NCI-H1436 (cell line): ENCODE results near the gene TPGS2.
A peak's percentile ranks its signal among the peaks of the same experiment; 100 is the strongest.
"Not testable (repeated sequence)": the region's sequence is repeated elsewhere in the genome, so short reads cannot be mapped to it uniquely, and the experiment has no call there.

Experiments
- DNase-seq: peaks from one replicate; lab custom pipeline; 2025; lab: John Stamatoyannopoulos, UW

TPGS2 gene, protein sequence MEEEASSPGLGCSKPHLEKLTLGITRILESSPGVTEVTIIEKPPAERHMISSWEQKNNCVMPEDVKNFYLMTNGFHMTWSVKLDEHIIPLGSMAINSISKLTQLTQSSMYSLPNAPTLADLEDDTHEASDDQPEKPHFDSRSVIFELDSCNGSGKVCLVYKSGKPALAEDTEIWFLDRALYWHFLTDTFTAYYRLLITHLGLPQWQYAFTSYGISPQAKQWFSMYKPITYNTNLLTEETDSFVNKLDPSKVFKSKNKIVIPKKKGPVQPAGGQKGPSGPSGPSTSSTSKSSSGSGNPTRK

DNA sequence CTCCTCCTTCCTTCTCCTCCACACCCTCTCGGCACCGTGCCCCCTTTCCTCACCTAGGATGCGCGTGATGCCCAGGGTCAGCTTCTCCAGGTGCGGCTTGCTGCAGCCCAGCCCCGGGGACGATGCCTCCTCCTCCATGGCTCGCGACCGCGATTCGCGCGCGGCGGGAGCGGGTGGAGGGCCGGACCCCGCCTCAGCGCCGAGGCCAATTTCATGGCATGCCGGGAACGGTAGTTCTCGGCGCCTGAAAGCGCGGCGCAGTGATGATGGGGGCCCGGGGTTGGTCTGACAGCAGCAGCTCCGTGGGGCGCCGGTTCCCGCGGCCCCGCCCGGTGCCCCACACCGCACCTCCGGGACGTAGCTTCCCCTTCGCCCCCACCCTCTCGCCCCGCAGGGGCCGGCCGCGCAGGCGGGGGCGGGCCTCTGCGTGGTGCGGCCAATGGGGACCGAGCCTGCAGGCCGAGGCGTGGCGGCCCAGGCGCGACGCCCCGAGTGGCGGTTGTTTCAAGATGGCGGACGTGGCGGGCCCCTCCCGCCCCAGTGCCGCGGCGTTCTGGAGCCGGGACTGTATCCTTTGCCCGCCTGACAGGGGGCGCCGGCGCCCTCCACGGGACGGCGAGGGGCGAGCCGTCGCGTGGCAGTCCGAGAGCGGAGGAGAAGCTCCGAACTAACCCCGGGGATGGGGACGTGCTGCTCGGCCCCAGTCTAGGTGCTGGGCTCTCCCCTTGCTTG is at the start of gene TPGS2, which contains the start of gene KIAA1328:
TPGS2 (minus strand) TSS at position 373 of the 732 bp plus-strand sequence; CDS start at position 138, 235 bp downstream.
KIAA1328 (plus strand) TSS at position 498 of the 732 bp plus-strand sequence; CDS start at position 510, 12 bp downstream.
- peak; percentile 90 for DNase-seq

DNA sequence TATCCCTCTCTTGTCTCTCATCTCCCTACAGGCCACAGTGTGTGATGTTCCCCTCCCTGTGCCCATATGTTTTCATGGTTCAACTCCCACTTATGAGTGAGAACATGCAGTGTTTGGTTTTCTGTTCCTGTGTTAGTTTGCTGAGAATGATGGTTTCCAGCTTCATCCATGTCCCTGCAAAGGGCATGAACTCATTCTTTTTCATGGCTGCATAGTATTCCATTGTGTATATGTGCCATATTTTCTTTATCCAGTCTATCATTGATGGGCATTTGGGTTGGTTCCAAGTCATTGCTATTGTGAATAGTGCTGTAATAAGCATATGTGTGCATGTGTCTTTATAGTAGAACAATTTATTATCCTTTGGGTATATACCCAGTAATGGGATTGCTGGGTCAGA is 45.0 kb upstream of the TPGS2 start:
- not testable (repeated sequence) for DNase-seq

DNA sequence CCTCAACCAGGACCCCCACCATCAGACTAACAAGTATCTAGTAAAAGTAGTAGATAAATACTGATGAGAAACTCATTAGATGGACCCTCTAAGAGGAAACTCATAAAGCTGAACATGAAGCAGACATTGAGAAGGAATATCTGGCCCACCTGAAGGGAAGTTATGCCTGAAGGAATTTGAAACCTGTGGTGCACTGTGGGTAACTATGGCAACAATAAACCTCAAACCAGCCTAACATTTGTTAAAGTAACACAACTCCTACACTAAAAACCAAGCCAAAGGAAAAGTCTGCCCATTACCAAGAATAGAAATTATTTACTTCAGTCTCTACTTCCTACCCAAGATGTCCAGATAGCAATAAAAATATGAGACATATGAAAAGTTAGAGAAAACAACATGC is 43.5 kb upstream of the TPGS2 start:
- no peak for DNase-seq

DNA sequence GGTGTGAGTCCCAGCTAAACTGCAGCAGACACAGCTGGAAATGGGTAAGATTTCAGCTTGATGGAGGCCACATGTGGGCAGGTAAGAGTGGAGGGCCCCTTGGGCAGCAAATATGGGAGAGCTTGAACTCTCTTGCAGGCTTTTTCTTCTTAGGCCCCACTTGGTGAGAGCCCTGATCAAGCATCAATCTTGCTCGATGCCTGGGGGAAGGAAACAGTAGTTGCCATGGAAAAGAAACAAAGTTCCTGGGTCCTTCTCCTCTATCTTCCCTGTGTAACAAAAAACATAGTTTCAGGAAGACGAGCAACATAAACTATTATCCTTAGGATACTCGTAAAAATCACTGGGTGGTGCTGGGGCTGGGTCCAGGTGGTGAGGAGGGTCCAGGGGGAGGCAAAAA is 43.0 kb upstream of the TPGS2 start:
- DNase-seq: no peak

DNA sequence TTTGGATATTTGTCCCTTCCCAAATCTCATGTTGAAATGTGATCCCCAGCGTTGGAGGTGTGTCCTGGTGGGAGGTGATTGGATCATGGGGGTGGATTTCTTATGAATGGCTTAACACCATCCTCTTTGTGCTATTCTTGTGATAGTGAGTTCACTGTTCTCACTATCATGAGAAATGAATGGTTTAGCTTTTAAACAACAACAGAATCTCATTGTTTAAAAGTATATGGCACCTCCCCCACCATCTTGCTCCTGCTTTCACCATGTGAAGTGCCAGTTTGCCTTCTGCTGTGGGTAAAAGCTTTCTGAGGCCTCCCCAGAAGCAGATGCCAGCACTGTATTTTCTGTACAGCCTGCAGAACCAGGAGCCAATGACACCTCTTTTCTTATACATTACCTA is 38.3 kb upstream of the TPGS2 start:
- DNase-seq: no peak

DNA sequence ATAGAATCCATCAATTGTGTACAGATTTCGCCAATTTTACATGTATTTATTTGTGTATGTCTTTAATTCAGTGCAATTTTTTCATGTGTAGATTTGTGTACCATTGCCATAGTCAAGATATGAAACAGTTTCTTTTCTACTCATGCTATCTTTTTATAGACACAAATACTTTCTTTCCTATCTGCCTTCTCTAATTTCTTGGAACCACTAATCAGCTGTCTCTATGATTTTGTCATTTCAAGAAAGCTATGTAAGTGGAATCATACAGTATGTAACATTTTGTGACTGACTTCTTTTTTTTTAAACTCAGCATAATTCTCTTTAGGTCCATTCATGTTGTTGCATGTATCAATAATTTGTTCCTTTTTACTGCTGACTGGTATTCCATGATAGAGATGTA is 33.4 kb upstream of the TPGS2 start:
- no peak for DNase-seq

DNA sequence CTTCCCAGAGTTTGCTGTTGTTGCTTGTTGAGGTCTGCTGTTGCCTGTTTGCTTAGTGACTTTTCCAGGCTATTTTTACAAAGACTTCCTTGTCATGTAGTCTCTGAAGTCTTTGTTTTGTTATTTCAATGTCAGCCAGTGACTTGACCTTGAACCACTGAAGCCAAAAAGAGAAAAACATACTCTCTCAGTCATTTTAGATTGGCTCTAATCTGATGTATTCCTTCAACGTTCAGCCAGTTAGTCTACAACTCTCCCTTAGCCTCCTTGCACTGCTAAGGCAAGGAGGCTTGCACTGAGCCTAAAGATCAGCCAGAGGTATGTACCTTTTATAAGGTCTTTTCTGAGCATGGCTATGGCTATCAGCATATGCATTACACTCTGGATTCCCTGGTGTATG is 28.0 kb upstream of the TPGS2 start:
- DNase-seq: no peak

DNA sequence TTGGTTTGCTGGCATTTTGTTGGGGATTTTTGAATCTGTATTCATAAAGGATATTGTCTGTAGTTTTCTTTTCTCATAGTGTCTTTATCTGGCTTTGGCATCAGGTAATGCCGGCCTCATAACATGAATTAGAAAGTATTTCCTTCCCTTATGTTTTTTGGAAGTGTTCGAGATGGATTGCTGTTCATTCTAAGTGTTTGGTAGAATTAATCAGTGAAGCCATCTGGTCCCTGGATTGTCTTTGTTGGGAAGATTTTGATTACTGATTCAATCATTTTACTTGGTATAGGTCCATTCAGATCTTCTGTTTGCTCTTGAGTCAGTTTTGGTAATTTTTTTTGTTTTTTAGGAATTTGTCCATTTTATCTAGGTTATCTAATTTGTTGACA is 22.4 kb upstream of the TPGS2 start:
- DNase-seq: no peak

DNA sequence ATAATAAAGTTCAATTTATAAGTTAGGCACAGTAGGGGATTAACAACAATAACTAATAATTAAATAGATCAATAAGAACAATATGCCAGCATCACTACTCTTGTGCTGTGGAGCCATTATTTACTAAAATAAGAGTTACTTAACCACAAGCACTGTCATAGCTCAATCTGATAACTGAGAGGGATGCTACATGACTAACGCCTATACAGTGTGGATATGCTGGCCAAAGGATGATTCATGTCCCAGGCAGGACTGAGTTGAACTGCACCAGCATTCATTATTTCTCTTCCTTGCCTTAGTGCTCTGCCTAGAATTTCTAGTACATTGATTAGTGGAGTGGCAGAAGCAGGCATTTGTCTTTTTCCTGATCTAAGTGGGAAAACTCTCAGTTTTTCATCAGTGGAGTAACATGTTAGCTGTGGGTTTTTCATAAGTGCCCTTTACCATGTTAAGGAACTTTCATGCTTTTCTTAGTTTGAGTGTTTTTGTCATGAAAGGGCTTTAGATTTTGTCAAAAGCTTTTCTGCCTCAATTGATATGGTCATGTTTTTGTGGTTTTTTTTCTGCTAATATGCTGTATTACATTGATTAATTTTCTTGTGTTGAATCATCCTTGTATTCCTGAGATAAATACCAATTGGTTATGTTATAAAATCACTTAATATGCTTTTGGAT is 21.9 kb upstream of the TPGS2 start:
- DNase-seq: no peak

DNA sequence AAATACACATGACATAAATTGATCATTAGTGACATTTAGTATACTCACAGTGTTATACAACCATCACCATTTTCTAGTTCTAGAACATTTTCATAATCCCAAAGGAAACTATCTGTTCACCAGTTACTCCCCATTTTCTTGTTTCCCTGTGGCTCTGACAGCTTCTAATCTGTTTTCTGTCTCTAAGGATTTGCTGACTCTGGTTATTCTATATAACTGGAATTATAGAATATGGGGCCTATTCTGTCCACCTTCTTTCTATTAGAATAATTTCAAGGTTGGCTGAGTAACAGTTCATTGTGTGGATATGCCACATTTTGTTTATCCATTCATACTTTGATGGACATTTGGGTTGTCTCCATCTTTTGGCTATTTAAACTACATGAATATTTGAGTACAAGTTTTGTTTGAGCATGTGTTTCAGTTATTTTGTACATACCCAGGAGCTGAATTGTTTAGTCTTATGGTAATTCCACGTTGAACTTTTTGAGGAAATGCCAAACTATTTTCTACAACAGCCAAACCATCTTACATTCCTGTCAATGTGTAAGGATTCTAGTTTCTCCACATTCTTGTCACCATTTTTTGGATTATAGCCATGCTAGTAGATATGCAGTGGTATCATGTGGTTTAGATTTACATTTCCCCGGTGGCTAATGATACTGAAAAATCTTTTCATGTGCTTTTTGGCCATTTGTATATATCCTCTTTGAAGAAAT is 20.6 kb upstream of the TPGS2 start:
- DNase-seq: no peak

DNA sequence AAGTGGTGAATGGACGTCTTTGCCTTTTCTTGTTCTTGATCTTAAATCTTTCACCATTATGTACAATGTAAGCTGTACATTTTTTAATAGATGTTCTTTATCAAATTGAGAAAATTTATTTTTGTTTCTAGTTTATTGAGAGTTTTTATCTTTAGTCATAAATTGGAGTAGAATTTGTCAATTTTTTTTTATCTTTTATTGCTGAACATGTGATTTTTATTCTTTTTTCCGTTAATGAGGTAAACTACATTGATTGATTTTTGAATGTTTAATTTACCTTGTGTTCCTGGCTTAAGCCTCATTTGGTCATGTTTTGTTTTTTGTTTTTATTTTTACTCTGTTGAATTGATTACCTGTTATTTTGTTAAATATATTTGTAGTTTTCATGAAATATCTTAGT is 19.8 kb upstream of the TPGS2 start:
- no peak for DNase-seq

DNA sequence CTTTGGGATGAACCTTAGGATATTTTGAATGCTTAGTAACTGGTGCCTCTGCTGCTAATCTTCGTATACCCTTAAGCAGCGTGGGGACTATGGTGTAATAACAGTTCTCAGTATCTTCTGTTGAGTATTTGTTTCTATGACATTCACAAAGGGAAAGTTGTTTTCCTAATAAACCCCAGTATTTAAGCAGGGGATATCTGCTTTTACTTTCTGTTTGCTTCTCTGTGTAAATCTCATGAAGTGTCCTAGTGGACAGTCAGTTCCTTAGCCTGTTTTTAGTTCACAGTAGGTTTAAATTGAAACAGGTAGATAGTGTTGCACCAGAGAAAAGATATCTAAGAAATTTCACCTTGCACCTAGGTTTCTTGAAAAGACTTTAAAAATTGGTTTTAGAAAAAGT is 15.0 kb upstream of the TPGS2 start:
- no peak for DNase-seq

DNA sequence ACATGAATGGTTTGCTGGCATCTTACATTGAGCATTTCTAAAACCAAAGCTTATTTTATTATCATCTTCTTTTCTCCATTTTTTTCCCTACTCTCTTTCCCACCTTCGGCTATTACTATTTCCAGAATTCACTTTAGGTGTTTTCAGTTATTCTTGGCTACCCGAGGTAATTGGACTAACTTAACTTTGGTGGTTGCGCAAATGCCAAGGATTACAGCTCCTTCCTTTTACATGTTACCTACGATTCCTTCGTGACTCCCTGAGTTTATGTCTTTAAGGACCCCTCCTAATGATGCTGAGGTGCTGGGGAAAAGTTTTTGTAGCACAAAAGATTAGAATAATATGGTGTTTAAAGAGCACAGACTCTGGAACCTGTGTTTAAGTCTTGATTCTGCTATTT is 14.4 kb upstream of the TPGS2 start:
- DNase-seq: no peak

DNA sequence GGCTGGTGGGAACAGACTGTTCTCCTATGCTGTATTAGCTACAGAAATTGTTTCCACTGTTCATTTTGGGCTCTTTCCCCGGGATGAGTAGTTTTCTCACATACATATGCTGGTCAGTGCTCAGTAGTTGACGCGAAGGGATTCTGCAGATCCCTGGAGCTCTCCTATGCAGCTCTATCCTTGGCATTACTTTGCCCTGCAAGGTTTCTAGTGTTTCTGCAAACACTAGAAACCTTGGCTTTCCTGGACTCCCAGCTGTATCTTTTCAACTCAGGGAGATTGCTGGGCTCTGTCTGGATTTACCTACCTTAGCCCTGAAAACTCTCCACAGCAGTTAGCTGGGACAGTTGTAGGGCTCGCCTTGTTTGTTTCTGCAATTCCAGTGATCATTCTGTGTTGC is 11.0 kb upstream of the TPGS2 start:
- no peak for DNase-seq

DNA sequence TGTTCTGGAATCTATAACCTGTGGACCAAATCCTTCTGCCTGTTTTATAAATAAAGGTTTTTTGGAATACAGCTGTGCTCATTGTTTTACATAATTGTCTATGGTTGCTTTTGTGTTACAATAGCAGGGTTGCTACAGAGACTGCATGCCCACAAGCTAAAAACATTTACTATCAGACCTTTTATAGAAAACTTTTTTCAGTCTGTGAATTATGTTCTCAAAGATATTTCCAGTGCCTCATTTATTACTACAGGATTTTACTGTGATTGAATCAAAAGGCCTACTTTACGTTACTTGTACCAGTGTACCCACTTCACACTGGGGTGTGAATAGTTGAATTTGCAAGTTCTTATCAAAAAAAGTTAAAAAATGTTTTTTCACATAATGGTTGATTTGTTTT is 7.1 kb upstream of the TPGS2 start:
- DNase-seq: no peak

DNA sequence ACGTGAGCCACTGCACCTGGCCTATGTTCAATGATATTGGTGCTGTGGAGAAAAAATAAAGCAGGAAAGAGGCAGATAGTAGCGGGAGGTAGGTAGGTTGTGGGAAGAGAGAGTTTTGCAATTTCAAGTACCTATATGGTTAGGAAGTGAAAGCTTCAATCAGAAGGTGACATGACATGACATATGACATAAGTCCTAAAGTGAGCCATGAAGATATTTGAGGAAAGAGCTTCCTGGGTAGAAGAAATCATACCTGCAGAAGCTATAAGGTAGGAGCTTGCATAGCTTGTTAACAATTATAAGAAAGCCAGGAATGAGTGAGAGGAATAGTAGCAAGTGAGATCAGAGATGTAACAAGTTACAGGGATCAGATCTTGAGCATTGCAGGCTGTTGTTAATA is 4.3 kb upstream of the TPGS2 start:
- DNase-seq: no peak

DNA sequence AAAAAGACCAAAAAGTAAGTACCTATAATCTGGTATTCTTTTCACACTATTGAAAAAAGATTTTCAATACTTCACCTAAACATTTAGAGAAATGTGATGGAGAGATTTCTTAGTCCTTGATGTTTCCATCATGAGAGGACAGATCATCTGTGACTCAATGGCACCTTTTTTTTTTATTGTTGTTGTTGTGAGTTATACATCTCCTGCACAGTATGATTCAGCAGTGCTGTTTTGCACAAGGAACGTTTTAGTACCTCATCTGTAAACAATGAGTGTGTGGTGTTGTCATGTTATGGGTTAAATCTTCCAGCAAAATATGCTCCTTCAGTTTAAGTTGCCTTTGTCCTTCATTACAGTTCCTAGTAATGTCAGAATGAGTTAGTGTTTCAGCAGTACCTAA is 2.3 kb upstream of the TPGS2 start:
- DNase-seq: no peak

DNA sequence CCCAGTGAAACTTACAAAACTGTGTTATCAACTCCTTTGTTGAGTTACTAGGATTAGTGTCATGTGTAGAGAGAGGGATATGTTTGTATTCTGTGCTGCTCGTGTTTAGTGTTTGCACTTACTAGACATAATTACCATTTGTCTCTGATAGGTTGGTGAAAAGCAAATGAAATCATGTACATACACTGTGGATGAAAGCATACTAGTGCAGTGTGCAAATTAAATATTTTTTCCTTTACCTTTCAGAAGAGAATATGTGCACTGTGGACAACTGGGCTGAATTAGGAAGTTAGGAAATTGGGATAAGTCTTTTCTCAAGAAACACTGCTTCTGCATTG is 1.3 kb upstream of the TPGS2 start:
- no peak for DNase-seq

DNA sequence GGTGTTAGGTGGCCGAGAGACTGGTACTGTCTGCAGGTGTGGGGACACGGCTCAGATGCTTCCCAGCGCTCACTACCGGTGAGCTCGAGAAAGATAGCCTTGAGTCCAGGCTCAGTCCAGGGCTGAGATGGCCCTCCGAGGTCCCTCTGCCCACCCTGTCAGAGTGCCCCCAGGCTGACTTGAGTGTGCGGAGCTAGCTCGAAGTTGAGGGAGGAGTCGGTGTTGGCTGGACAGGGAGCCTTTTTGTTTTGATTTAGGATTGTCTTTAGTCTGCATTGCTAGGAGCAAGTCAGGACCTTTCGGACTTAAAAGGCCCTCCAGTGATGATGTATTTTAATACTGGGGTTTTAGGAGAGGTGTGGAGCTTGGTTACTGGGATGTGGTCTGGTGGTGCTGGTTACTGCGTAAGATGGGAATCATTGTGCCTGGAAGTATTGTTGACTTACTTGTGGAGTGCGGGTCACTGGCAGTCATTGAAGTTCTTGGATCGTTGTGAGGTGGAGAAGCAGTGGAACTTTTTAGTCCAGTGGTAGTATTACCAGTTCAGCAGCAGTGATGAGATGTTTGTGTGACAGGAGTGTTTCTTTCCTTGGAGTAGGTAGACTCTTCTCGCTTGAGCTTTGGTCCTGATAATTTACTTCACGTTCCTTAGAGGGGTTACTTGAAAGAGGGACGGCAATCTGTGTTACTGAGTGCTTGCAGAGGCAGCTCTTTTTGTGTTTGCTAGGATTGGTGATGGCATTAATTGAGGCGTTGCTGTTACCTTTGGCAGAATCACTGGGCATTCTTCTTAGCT is 758 bp upstream of the TPGS2 start:
- DNase-seq: peak; percentile 42

DNA sequence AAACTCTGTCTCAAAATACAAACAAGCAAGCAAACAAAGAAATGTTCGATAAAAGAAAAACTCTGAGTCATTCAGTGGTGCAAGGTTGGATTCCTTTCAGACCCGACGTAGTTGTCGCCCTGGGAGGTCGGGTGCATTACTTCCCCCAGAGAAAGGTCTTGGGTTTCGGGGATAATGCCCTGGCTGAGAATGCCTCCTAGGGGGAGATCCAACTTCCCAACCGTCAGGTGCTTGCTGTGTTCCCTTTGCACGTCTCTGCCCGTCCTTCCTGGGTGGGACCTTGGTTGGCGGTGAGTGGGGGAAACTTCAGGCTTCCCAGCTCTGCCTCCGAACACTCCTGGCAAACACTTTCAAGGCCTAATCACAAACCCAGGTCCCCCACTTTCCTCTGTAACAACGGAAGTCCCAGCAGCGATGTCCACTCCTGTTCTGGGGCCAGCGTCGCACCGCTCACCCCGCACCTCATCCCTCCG is 609 bp downstream of the TPGS2 start:
- DNase-seq: no peak

DNA sequence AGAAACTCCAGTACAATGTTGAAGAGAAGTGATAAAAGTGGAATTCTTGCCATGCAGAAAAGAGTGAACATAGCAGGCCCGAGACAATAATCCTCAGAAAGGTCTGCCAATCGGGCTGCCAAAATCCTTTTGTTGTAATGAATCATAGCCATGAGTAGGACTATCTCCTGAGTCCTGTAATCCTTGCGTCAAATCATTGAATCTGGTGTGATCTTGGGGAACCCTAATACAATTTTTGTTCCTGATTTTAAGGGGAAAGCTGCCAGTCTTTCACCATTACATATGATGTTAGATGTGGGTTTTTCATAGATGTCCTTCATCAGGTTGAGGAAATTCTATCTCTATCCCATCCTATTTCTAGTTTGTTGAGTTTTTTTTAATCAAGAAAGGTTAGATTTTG is 2.2 kb downstream of the TPGS2 start:
- DNase-seq: no peak

DNA sequence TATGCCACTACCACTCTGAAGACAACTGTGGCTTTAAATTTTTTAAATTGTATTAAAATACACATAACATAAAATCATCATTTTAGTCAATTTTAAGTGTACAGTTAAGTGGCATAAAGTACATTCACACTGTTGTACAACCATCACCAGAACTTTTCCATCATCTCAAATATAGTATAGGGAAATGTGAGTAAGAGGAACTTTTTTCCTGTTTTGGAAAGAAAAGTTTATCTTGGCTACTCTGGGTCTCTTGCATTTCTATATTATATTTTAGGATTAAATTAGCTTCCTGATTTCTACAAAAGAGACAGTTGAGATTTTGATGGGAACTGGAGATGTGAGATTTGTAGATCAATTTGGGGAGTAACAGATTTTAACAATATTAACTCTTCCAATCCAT is 3.3 kb downstream of the TPGS2 start:
- no peak for DNase-seq
